Measurements from ENCODE around the gene MTCL3.

The MTCL3 gene

DNA sequence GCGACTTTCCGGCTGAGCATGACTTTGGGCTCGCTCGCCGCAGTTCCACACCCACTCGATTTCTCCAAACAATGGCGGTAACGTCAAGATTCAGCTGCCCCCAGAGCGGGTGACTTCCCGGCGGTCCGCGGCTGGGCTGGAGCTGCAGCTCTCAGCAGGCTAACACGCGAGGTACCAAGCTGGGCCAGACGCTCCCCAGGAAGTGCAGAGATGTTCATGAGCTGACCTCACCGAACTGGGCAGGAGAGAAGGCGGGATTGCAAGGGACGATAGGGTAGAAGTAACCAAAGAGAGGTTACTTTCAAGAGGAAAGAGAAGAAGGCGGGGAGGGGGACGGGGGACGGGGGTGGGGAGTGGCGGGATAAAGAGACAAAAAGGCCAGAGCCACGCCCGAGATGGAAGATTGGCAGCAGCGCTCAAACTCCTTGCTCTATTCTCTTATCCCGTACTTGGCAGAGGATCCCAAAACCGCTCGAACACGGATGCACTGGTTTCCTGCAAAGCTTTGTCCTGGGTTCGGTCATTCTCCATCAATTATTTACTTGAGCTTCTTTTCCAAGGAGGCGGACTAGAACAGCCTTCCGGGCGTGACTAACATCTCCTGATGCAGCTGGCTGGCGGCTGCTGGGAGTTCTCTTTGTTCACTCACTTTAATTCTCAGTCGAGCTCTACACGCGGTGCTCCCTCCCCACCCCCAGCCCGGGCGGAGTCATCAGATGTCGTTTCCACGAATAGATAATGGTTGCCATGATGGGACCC, at the start of gene MTCL3:
TSS of gene MTCL3 (minus strand) at position 626 of the 759 bp plus-strand sequence.
- H3K9me3 Mint-ChIP-seq: no peaks in the 10 kb centered on the region
- H3K4me3 Mint-ChIP-seq: peak within 1 kb of the TSS; percentile 80
- peak; percentile 72 for DNase-seq
- H3K4me1 Mint-ChIP-seq (ENCODE audit: low read depth): peaks cover 44% of the 10 kb centered on the region
- H3K27ac Mint-ChIP-seq: peak within 1 kb of the TSS; percentile 79
- H3K36me3 Mint-ChIP-seq (ENCODE audit: low read depth): peaks cover 7% of the 10 kb centered on the region
- H3K27me3 Mint-ChIP-seq: peaks cover 64% of the 10 kb centered on the region

DNA sequence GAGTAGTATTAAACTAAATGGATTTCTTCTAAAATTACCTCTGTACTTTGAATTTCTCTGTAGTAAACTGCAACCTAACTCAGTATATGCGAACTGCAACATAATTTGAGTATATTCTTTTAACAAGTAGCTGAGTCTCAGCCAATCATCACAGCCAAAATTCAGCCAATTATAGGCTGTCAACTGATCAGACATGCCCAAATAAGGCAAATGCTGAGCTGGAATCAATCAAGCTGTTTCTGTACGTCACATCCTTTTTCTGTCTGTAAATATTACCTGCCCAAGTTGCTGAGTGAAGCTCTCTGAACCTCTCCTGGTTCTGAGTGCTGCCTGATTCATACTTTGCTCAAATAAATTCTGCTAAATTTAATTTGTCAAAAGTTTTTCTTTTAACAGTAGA, 48.3 kb upstream of the MTCL3 start:
- no peaks in the 10 kb centered on the region for H3K9me3 Mint-ChIP-seq
- peaks cover 14% of the 10 kb centered on the region for H3K4me1 Mint-ChIP-seq (ENCODE audit: low read depth)
- no peak for DNase-seq

DNA sequence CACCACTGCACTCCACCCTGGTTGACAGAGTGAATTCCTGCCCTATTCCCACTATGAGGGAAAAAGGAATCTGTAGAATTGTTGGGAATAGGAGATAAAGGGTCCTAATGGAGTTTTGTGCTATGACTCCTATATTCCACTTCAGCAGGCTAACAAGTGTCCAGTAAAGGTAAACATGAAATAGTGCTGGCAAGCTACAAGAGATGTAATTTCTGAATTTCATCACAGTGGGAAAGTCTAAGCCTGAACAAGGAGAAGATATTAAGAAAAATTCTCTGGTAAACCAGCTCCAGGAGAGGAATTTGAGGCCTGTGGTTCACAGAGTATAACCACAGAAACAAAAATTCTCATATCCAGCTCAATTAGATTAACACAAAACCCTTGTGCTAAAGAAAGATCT, 47.5 kb upstream of the MTCL3 start:
- Mint-ChIP-seq H3K9me3 (no peaks in the 10 kb centered on the region), H3K27ac (no peak overlapping the region), H3K4me1 (ENCODE audit: low read depth) (peaks cover 11% of the 10 kb centered on the region), H3K4me3 (no peak overlapping the region), H3K27me3 (peaks cover 8% of the 10 kb centered on the region), H3K36me3 (ENCODE audit: low read depth) (no peaks in the 10 kb centered on the region)
- no peak for DNase-seq

More for the DNA sequence above, 48.3 kb upstream of the MTCL3 start:
- Mint-ChIP-seq H3K4me3 (no peak overlapping the region), H3K27me3 (peaks cover 8% of the 10 kb centered on the region), H3K36me3 (ENCODE audit: low read depth) (no peaks in the 10 kb centered on the region), H3K27ac (no peak overlapping the region)

DNA sequence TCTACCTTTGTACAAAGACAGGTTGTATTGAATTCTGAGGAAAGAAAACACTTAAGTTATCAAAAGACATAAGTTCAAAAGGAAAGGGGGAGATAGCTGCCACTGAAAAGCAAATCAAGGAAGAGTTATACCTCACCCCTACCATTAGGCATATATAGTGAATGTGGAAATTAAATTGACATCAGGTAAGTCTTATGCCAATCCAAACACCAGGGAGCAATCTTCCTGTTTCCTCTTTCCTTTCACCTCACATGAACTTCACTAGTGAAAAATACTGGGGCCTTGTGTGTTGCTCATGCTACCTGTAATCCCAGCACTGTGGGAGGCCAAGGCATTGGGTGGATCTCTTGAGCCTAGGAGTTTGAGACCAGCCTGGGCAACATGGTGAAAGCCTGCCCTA, 47.0 kb upstream of the MTCL3 start:
- Mint-ChIP-seq H3K9me3 (no peaks in the 10 kb centered on the region), H3K36me3 (ENCODE audit: low read depth) (no peaks in the 10 kb centered on the region), H3K4me1 (ENCODE audit: low read depth) (peaks cover 7% of the 10 kb centered on the region), H3K27me3 (peaks cover 10% of the 10 kb centered on the region), H3K4me3 (no peak overlapping the region), H3K27ac (no peak overlapping the region)
- no peak for DNase-seq

DNA sequence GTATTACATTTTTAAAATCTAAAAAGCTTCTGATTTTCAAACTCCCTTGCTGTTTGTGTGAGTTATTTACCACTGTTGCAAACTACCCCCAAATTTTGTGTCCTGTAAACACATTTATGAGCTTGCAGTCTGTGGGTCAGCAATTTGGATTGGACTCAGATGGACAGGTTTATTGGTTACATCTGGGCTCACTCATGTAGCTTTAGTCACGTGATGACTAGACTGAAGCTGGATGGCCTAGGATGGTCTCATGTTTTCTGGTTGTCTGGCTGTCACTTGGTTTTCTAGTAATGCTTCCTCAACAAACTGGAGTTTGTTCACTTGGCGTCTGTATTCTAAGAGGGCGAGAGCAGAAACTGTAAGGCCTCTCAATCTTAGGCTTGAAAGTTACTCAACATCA, 45.6 kb upstream of the MTCL3 start:
- Mint-ChIP-seq H3K36me3 (ENCODE audit: low read depth) (no peaks in the 10 kb centered on the region), H3K4me1 (ENCODE audit: low read depth) (no peaks in the 10 kb centered on the region), H3K9me3 (no peaks in the 10 kb centered on the region), H3K27me3 (peaks cover 12% of the 10 kb centered on the region), H3K27ac (no peak overlapping the region), H3K4me3 (no peak overlapping the region)
- no peak for DNase-seq

DNA sequence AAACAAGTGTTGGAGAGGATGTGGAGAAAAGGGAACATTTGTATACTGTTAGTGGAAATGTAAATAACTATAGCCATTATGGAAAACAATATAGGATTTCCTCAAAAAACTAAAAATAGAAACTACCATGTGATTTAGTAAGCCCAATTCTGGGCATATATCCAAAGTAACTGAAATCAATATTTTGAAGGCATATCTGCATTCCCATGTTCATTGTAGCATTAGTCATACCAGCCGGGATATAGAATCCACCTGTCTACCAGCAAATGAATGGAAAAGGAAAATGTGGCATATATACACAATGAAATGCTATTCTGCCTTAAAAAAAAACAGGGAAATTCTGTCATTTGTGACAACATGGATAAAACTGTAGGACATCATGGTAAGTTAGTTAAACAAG, 42.5 kb upstream of the MTCL3 start:
- Mint-ChIP-seq H3K27ac (no peak overlapping the region), H3K4me1 (ENCODE audit: low read depth) (no peaks in the 10 kb centered on the region), H3K4me3 (no peak overlapping the region), H3K9me3 (no peaks in the 10 kb centered on the region), H3K27me3 (peaks cover 12% of the 10 kb centered on the region), H3K36me3 (ENCODE audit: low read depth) (no peaks in the 10 kb centered on the region)
- no peak for DNase-seq

DNA sequence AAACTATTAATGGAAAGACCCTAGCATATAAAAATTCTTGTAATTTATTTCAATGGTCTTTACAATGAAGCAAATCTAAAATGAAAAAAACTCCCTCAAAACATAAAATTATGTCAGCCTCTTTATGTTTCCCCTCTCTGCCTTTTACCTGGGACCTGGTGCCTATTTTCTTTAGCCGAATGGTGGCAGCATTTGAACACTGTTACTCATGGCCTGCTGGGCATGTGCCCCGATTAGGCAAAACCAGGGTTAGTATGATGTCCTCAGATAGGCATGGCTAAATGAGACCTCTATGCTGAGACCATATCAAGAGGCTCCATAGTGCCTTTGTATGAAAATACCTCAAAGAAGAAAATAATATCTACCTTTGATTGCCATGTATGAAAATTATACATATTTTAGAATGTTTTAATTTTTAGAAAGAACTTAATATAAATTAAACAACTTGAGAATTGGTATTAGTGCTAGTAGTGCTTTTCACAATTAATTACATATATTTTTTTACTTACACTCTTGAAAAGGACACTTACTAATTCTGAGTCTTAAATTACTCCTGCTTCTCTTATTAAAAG, 35.4 kb upstream of the MTCL3 start:
- Mint-ChIP-seq H3K4me1 (ENCODE audit: low read depth) (no peaks in the 10 kb centered on the region), H3K27me3 (peaks cover 22% of the 10 kb centered on the region), H3K27ac (no peak overlapping the region), H3K9me3 (no peaks in the 10 kb centered on the region), H3K36me3 (ENCODE audit: low read depth) (no peaks in the 10 kb centered on the region), H3K4me3 (no peak overlapping the region)
- DNase-seq: no peak

DNA sequence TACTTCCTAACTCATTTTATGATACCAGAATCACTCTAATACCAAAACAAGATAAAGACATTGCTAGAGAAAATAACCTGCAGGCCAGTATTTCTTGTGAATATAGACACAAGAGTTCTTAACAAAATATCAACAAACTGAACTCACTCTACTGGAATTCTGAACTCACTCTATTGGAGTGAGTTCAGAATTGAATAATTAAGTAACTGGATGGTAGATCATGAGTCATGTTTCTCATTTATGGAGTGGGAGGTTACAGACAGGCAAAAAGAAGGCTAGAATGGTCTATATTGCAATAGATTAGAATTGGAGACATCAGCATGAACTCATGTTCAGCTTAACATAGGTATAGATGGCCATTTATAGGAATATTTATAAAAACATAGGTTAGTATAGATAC, 31.3 kb upstream of the MTCL3 start:
- DNase-seq: no peak

DNA sequence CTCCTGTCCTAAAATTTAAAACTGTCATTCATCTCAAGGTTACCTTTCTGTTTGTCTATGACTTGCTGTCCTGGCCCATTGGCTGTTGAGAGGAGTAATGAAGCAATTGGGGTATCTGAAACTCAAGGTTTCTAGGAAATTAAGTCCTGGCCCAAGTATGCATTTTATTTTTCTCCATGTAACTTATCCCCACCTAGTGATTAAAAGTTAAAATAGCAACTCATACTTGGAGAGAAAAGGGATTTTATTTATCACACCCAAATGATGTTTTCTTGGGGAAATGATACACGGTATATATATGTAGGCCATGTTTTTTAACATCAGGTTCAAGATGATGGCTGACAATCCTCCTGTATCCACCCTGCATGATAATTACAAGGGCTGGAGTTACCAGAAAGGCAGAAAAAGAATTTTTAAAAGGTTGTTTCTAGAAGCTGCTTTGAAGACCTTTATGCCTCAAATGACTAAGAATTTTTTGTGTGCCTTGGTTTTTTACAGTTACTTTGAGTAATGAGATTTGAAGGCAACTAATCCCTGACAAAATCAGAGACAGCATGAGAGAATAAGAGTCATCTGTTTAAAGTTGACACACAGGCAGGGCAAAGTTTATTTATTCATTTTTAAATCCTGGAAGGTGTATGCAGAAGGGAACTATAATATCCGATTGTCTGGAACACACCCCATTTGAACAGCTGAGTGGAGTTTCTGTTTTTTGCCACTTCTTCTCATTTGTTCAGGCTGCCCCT, 28.9 kb upstream of the MTCL3 start:
- Mint-ChIP-seq H3K4me3 (no peak overlapping the region), H3K27me3 (peaks cover 26% of the 10 kb centered on the region), H3K36me3 (ENCODE audit: low read depth) (no peaks in the 10 kb centered on the region), H3K4me1 (ENCODE audit: low read depth) (no peaks in the 10 kb centered on the region), H3K9me3 (no peaks in the 10 kb centered on the region), H3K27ac (no peak overlapping the region)
- no peak for DNase-seq

More for the DNA sequence above, 31.3 kb upstream of the MTCL3 start:
- no peaks in the 10 kb centered on the region for H3K4me1 Mint-ChIP-seq (ENCODE audit: low read depth)
- no peak overlapping the region for H3K4me3 Mint-ChIP-seq
- H3K9me3 Mint-ChIP-seq: no peaks in the 10 kb centered on the region
- H3K36me3 Mint-ChIP-seq (ENCODE audit: low read depth): no peaks in the 10 kb centered on the region
- peaks cover 24% of the 10 kb centered on the region for H3K27me3 Mint-ChIP-seq
- H3K27ac Mint-ChIP-seq: no peak overlapping the region

DNA sequence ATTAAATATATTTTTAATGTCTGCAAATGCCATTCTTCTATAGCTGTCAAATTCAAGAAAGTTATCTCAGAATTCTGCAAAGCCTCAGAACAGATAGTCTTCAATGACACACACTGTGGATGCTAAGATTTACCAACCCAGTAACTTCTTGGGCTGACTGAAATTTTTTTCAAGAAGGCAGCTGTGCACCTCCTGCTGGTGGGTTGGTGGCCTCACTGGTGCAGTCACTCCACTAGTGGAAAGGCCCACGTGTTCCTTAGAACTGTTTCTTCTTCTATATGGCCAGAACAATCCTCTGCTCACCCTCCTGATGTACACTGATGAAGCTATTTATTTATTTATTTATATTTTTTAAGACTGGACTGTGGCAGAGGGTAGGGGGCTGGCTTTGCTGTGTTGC, 28.1 kb upstream of the MTCL3 start:
- H3K36me3 Mint-ChIP-seq (ENCODE audit: low read depth): no peaks in the 10 kb centered on the region
- H3K27ac Mint-ChIP-seq: no peak overlapping the region
- H3K4me1 Mint-ChIP-seq (ENCODE audit: low read depth): no peaks in the 10 kb centered on the region
- DNase-seq: no peak
- H3K27me3 Mint-ChIP-seq: peaks cover 23% of the 10 kb centered on the region
- H3K9me3 Mint-ChIP-seq: no peaks in the 10 kb centered on the region
- H3K4me3 Mint-ChIP-seq: no peak overlapping the region

DNA sequence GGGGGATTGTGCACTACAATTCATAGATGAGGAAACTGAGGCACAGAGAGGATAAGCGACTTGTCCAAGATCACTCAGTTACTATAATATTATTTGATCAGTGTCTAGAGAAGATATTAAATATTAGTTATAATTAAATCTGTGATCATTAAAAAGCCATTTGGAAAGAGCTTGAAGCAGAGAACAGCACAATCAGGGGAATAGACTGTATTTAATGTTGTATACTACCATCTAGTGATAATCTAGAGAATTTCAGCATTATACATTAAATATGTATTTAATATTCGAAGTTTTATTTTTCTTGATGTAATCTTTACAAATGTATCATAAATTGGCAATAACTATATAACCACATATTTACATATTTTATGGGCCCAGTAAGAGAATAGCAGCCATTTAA, 20.1 kb upstream of the MTCL3 start:
- H3K27me3 Mint-ChIP-seq: peaks cover 13% of the 10 kb centered on the region
- no peak for DNase-seq
- no peak overlapping the region for H3K27ac Mint-ChIP-seq
- H3K4me3 Mint-ChIP-seq: no peak overlapping the region
- no peaks in the 10 kb centered on the region for H3K36me3 Mint-ChIP-seq (ENCODE audit: low read depth)
- no peaks in the 10 kb centered on the region for H3K4me1 Mint-ChIP-seq (ENCODE audit: low read depth)
- no peaks in the 10 kb centered on the region for H3K9me3 Mint-ChIP-seq

DNA sequence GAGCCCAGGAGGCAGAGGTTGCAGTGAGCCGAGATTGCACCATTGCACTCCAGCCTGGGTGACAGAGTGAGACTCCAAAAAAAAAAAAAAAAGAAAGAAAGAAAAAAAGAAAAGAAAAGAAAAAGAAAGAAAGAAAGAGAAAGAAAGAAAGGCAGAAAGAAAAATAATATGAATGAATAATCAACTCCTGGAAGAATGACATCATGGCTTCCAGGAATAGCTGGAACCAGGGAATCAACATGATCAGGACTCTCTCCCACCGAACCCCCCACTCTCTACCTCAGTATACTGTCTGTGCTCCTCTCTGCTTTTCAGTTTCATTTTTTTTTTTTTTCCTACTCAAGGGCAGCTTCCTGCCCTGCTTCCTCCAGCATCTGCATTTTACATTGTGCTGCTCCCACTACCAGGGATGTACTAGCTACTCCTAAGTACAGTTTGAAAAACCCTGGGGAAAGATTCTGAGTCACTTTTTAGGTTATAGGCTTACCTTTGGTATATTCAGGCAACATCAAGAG, 19.7 kb upstream of the MTCL3 start:
- Mint-ChIP-seq H3K27ac (no peak overlapping the region), H3K9me3 (no peaks in the 10 kb centered on the region), H3K4me1 (ENCODE audit: low read depth) (no peaks in the 10 kb centered on the region), H3K4me3 (no peak overlapping the region), H3K27me3 (peaks cover 18% of the 10 kb centered on the region), H3K36me3 (ENCODE audit: low read depth) (no peaks in the 10 kb centered on the region)
- no peak for DNase-seq

DNA sequence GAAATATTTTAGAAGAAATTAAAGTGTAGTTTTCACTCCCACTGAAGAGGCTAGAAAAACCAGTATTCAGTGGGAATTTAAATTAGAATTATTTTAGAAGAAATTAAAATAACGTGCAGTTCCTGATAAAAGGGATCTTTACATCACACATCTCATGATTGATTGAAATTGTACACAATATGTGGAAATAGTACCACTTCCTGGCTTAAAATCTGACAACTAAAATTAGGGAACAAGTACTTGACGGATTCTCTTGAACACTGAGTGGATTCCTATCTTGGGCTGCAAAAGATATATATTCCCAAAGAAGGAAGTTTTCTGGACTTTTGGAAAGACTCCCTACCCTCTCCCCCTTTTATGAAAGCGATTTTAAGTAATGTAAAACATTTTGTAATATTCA, 14.6 kb upstream of the MTCL3 start:
- H3K27ac Mint-ChIP-seq: no peak overlapping the region
- H3K4me1 Mint-ChIP-seq (ENCODE audit: low read depth): no peaks in the 10 kb centered on the region
- H3K4me3 Mint-ChIP-seq: no peak overlapping the region
- peaks cover 32% of the 10 kb centered on the region for H3K27me3 Mint-ChIP-seq
- no peak for DNase-seq
- H3K36me3 Mint-ChIP-seq (ENCODE audit: low read depth): no peaks in the 10 kb centered on the region
- H3K9me3 Mint-ChIP-seq: no peaks in the 10 kb centered on the region

DNA sequence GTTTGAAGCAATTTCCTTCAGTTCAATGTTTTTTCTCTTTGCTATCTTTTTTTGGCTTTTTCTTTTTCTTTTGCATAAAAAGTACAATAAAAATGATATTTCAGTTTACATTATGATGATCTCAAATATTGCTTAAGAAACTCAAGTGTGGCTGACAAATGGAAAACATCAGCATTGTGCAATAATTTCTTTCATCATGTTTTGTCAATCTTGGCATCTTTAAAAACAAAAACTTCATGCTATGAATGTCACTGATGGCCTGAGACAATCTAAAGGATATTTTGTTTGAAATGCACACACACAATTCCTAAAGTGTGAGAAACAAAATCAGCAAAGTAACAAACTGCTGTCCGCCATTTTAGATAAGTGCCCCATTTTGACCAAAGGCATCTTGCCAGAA, 13.9 kb upstream of the MTCL3 start:
- no peak for DNase-seq
- no peaks in the 10 kb centered on the region for H3K4me1 Mint-ChIP-seq (ENCODE audit: low read depth)
- peaks cover 39% of the 10 kb centered on the region for H3K27me3 Mint-ChIP-seq
- no peaks in the 10 kb centered on the region for H3K36me3 Mint-ChIP-seq (ENCODE audit: low read depth)
- H3K27ac Mint-ChIP-seq: no peak overlapping the region
- no peak overlapping the region for H3K4me3 Mint-ChIP-seq
- H3K9me3 Mint-ChIP-seq: no peaks in the 10 kb centered on the region

DNA sequence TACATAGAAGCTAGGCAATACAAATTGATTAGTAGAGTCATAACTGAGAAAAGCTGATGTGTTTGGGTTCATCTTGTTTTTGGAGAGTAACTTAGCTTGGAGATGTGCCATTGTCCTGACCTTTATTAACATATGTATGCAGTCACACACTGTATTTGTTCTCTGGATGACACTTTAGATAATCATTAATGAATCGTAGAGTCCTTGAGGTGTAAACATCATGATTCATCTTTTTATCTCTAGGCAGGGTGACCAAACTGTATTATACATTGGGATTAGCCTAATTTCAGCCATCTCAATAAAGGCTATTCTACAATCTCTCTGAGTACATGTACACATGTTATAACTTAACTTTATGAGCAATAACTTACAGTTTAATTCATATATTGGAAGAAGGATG, 3.6 kb upstream of the MTCL3 start:
- Mint-ChIP-seq H3K9me3 (no peaks in the 10 kb centered on the region), H3K4me3 (no peak overlapping the region), H3K27me3 (peaks cover 69% of the 10 kb centered on the region), H3K27ac (no peak overlapping the region), H3K4me1 (ENCODE audit: low read depth) (peaks cover 17% of the 10 kb centered on the region), H3K36me3 (ENCODE audit: low read depth) (no peaks in the 10 kb centered on the region)
- DNase-seq: no peak
